GM19035 (cell line): ENCODE results near the gene TRIM17.

Source experiments
- ATAC-seq: cut with Tn5 transposase; IDR thresholded peaks from one replicate; pipeline ENCODE4 v1.9.1; 2021; ENCODE audit not compliant: unreplicated experiment

Gene TRIM17

DNA sequence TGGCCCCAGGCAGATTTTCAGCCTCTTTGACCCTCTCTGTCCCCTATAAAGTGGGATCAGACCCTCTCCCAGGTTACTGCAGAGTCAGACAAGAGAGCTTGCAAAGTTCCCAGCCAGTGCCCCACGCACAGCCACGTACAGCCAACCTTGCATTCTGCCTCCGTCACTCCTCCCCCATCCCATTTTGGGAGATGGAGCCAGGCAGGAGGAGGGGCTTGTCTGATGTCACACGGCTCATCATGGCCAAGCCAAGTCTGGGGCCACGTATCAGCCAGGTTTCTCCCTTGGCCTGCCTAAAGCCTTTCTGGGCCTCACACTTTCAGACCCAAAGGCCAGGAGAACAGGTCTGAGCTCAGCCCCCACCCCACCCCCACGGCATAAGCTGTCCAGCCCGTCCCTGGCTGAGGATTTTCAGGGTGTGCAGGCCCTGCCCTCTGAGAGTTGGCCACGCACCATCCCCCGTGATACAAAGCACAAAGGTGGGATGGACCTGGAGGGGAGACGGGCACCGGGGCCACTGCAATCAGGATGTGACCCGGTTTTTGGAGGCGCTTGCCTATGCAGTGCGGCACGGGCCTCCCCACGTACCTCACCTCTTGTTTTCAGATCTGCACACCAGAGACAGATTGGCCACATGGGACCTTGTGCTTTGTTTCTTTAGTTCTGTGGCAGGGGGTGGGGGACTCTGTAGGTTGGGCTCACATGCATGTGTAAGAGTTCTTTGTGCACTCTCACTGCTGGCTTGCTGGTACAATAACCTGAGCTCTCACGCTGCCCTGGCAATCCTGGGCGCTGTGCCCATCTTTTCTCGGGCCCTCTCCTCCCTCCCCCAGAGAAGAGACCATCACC, 57.7 kb downstream of the TRIM17 start:
- no peak for ATAC-seq

DNA sequence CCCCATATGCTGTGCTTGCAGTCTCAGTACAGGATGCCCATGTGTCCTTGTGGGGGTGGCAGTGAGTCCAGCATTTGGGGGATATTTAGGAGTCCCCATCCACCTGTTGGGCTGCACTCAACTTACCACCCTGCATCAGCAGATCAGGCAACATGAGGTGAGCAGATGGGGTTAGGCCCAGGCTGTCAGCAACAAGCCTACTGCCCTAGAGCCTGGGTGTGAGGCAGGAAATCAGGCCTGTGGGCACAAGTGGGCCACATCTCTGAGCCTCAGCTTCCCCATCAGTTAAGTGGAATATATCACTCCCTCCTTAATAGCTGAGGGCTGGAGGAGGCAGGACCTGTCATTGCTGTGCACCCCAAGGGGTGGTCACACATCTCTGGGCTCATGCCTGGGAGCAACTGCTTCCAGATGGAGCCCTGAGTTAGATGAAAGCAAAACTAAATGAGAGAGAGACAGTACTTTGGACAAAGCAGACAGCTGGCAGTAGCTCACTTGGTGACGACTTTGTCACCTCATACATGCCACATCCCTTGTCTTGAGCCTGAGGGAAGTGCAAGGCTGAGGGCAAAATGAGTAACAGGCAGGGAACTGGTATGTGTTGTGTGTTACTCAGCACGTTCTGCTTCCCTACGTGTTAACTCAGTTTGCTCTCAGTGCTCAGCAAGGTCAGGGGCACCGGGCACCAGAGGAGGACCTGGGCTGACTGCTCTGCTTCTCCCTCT, 58.5 kb downstream of the TRIM17 start:
- ATAC-seq: no peak
